NCI-H774 (cell line): ENCODE measurements around the gene MICA.
"Not testable (repeated sequence)": the region's sequence is repeated elsewhere in the genome, so short reads cannot be mapped to it uniquely, and the experiment has no call there.

Experiments used
- DNase-seq: peaks from one replicate; lab custom pipeline; 2025; lab: John Stamatoyannopoulos, UW

MICA gene

DNA sequence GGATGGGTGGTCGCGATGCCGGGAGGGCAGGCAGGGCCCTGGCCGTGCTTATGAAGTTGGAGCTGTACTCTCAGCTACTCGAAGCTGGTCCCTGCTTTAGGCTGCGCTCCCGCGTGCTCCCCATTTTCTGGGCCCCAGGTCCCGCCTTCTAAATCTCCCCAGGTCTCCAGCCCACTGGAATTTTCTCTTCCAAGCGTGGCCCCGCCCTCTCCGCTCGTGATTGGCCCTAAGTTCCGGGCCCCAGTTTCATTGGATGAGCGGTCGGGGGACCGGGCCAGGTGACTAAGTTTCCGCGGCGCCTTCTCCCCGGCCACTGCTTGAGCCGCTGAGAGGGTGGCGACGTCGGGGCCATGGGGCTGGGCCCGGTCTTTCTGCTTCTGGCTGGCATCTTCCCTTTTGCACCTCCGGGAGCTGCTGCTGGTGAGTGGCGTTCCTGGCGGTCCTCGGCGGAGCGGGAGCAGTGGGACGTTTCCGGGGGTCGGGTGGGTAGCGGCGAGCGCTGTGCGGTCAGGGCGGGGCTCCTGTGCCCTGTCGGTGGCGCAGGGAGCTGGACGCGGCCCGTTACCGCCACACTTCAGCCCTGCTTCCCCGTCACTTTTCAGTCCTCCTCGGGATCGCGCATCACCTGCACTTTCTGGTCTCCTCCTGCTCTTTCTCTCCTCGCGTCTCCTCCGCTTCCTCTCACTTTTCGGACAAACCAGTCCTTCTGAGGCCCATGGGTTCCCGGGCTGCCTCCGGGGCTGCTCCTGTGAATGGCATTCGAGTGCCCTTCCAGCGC is at the start of gene MICA:
Gene MICA, plus strand, starts transcription at position 313 of the 778 bp plus-strand sequence. Its CDS starts 38 bp downstream, at position 351.
- DNase-seq: peak; percentile 9

DNA sequence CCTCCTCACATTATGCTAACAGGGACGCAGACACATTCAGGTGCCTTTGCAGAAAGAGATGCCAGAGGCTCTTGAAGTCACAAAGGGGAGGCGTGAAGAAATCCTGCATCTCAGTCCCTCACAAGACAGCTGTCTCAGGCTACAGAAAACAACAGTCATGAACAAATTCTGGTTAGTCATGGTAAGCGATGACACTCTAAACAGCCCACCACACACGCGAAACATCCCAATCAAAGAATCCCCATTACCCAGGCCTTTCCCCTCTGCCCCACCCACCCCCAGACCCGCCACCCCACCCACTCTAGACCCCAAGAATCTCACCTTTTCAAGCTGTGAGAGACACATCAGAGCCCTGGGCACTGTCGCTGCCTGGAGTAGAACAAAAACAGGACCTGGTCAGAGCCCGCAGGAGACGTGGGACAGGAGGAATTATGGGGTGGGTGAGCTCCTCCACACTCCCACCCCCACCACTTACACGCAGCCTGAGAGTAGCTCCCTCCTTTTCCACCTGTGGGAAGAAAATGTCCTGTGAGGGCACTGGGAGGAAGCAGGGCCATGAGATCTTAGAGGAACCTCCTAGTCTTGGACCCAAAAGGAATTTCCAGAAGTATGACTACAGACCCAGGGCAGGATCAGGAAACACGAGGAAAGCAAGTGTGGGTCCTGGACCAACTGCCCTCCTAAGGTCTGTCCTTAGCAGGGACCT is 49.1 kb upstream of the MICA start:
- DNase-seq: no peak

DNA sequence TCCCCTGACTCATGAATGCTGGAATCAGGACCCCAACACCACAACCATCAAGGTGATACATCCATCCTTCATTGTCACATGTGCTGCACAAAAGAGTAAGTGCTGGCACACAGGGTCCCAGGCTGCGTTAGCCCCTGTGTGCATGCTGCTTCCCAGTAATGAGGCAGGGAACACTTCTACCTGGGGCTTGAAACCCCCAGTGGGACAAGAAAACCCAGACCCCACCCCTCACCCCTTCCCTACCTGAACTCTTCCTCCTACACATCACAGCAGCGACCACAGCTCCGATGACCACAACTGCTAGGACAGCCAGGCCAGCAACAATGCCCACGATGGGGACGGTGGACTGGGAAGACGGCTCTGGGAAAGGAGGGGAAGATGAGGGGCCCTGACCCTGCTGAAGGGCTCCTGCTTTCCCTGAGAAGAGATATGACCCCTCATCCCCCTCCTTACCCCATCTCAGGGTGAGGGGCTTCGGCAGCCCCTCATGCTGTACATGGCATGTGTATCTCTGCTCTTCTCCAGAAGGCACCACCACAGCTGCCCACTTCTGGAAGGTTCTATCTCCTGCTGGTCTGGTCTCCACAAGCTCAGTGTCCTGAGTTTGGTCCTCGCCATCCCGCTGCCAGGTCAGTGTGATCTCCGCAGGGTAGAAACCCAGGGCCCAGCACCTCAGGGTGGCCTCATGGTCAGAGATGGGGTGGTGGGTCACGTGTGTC is 48.4 kb upstream of the MICA start:
- DNase-seq: no peak

DNA sequence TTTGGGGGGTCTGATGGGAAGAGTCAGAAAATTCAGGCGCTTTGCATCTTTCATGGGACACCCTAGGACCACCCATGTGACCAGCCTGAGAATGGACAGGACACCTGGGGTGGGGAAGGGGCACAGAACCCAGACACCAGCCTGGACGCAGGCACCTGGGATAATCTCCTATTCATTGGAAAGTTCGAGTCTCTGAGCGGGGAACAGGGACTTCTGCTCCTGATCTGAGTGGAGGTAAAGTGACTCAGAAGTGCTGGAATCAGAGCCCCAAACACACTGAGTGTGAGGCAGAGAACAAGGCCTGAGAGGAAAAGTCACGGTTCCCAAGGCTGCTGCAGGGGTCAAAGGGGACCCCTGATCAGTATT is 47.8 kb upstream of the MICA start:
- DNase-seq: no peak

GRCh38 chr6:31356216-31356945 is 47.0 kb upstream of the MICA start:
- no peak for DNase-seq

GRCh38 chr6:31356946-31357466 is 46.4 kb upstream of the MICA start, which contains the start of gene HLA-B:
Gene HLA-B (minus strand): TSS chr6:31357179. CDS start chr6:31357158, 21 bp downstream.
- DNase-seq: peak; percentile 39

- no peak for DNase-seq
Measured at GRCh38 chr6:31357886-31358285, 45.5 kb upstream of the MICA start.

DNA sequence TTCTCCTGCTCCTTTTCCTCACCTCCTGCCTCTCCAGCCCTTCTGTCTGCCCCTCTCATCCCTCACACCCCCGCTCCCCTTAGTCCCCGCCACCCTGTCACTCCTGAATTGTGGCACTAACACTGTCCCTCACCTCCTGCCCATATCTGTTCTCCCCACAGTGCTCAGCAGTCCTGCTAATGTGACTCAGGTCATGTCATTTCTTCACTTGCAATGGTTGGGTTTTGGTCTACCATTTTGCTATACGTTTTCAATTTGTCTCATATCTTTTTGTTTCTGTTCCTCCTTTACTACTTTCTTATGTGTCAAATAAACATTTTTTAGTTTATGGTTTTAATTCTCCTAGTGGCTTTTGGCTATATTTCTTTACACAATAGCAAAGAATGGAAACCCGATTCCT is 45.1 kb upstream of the MICA start:
- DNase-seq: no peak

DNA sequence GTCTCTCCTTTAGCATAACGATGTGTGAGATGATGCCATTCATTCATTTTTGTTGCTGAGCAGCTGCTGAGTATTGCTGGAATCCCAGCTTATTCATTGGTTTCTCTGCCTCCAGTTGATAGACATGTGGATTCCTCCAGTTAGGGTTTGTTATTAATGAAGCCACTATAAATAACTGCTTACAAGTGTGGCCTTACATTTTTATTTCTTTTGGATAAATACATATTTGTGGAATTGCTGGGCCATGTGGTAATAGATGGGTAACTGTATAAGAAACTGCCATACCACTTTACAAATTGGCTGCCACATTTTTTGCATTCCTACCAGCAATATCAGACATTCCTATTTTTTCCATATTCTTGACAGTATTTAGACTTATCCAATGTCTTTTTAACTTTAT is 43.8 kb upstream of the MICA start:
- no peak for DNase-seq

DNA sequence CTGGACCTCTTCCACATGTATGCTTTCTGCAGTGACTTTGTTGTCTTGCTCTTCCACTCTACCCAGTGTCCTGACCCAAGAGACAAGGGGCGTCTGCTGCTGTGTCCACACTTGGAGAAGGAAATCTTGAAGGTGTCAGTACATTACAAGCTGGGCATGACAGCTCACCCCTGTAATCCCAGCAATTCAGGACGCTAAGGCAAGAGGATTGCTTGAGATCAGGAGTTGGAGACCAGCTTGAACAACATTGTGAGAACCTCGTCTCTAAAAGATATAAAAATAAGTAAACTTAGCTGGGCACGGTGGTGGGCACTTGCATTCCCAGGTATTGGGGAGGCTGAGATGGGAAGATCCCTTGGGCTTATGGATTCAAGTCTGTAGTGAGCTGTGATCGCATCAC is 40.6 kb upstream of the MICA start:
- DNase-seq: no peak

- DNase-seq: no peak
Measured at GRCh38 chr6:31363811-31364210, 39.6 kb upstream of the MICA start.

- DNase-seq: no peak
Measured at GRCh38 chr6:31365864-31366263, 37.5 kb upstream of the MICA start.

DNA sequence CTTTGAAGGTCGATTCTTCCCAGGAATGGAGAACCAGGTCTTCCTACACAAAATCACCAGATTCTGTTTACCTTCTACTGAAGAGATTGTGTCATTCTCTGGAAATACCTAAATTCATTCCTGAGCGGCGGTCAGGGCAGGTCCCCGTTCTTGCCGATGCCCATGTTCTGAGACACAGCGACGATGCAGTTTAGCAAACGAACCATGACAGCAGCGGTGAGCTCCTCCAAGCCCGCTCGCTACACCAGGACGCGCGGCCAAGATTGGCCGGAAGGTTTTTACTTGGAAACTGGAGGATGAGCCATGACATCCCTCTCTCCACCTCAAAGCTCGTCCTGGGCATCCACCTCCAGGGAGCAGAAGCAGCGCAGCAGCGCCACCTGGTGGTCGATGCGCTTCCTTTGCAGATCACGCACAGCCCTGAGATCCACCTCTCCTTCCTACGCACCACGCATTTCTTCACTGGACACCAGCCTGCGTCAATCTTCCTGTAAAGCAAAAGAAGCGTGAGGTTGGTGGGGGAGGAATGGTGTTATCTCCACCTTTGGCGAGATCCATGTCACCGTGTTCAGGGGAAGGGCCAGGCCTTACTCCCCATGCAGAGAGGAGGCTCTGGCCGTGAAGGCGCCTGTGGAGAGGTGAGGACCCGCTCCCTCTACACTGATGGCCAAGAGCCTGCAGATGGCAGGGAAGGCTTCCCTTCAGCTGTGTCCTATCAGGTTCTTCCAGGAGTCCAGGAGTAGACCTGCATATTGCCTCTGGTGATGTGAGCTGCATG is 36.5 kb upstream of the MICA start:
- DNase-seq: peak; percentile 69

GRCh38 chr6:31368461-31368860 is 34.9 kb upstream of the MICA start:
- no peak for DNase-seq

DNA sequence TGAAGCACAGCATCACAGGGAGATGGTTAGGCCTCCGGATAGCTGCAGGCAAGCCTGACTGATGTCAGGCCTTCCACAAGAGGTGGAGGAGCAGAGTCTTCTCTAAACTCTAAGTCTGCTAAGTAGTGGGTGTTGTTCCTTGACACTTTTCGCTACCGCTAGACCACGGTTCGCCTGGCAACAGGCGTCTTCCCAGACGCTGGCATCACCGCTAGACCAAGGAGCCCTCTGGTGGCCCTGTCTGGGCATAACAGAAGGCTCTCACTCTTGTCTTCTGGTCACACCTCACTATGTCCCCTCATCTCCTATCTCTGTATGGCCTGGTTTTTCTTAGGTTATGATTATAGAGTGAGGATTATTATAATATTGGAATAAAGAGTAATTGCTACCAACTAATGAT is 29.3 kb upstream of the MICA start:
- not testable (repeated sequence) for DNase-seq

DNA sequence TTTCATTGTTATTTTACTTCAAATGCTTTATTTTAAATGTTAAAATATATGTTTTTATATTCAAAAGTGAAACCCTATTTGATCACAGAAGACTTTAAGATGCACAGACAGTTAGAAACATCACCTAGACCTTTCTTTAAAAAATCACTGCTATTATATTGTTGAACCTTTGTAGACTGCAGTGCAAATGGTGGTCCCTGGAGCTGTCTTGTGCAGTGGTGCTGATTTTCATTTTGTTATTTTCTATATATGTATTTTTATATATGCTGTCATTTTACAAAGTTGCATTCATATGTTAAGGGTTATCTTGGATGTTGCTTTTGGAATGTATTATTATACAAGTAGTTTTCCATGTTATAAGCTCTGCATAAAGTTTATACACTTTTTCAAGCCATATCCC is 27.7 kb upstream of the MICA start:
- DNase-seq: no peak

GRCh38 chr6:31377029-31377428 is 26.4 kb upstream of the MICA start:
- no peak for DNase-seq

DNA sequence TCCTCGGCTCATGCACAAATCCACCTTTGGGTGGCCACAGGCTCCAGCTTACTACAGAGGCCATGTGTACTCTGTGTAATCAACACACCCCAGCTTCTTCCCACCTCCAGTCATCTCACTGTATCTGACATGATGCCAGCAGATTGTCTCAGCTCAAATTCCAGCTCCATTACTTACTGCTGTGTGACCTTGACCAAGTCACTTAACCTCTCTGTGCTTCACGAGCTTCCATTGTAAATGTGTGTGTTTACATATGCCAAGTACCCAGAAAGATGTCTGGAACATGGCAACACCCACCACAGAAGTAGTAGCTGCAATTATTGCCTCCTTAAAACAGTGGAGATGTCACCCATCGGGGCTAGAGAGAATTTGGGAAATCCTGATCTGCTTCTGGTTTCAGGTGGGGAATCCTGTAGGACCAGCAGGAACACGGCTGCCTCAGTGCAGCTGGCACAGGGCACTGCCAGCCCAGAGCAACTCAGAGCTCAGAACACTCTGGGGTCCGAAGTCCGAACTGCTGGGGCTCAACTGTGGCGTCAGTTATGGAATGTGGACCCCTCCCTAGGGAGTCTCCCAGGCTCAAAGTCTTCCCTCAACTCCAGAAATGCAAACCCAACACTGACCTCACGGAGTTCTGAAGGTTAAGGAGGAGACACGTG is 25.2 kb upstream of the MICA start:
- DNase-seq: no peak

DNA sequence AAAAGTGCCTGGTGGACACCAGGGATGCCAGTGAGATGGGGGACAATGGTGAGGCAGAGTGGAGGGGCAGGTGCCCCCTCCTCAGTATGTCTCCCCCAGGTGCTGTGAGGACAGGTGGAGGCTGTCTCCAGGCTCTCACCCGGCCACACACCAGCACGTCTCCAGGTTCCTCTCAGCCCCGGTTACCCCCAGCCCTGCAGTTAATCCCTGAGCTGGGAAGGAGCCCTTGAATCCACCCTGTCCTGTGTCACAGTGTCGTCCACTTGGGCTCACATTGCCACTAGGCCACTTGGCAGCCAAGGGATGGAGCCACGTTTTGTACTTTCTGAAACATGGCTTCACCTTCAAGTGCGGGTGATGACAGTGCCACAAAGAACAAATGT is 24.7 kb upstream of the MICA start:
- no peak for DNase-seq

GRCh38 chr6:31379850-31380249 is 23.5 kb upstream of the MICA start:
- DNase-seq: no peak

GRCh38 chr6:31381666-31382065 is 21.7 kb upstream of the MICA start:
- DNase-seq: no peak
